ENCODE data around the gene HIPK1. TPM values are rescaled to one million over a fixed set of nuclear protein-coding genes. Genes with fewer than 3 reads are reported as not detected.

The HIPK1 gene
- total RNA-seq, 3 donors from 2014 or later (not counting 1 experiment from before 2014, with no cell fraction given) = 238 to 283 (median 261) TPM

GRCh38 chr1:113993072-113993471 lies 63.9 kb downstream of the HIPK1 start:
- Mint-ChIP-seq H3K4me1 (no peaks in the 10 kb centered on the region), H3K9me3 (peaks cover 5 to 14% of the 10 kb centered on the region in 2 donors), H3K36me3 (peaks cover 20% of the 10 kb centered on the region), H3K27me3 (ENCODE audit: low read depth in 2 of 2) (peaks cover 0 to 2% of the 10 kb centered on the region in 2 donors), H3K27ac (no peak overlapping the region), H3K4me3 (no peak overlapping the region)
- intact Hi-C loops (cut with micrococcal nuclease) = no loop called here
- Histone ChIP-seq H3K4me1 (ENCODE audit: control insufficient read depth, insufficient read depth, low read length) (no peaks in the 10 kb centered on the region), H3K36me3 (ENCODE audit: control insufficient read depth, insufficient read depth, low read length) (no peaks in the 10 kb centered on the region), H3K27me3 (ENCODE audit: control insufficient read depth, insufficient read depth, low read length) (no peaks in the 10 kb centered on the region), H3K27ac (ENCODE audit: low read length) (no peak overlapping the region), H3K9me3 (ENCODE audit: control insufficient read depth, insufficient read depth, low read length) (peaks cover 17% of the 10 kb centered on the region), H3K4me3 (ENCODE audit: low read length) (no peak overlapping the region)
- ATAC-seq (no peak), DNase-seq (no peak)
- 90% methylated on average over 5 of the region's 5 CpGs for WGBS (ENCODE audit: insufficient coverage)
- TF ChIP-seq, protein P1, sequence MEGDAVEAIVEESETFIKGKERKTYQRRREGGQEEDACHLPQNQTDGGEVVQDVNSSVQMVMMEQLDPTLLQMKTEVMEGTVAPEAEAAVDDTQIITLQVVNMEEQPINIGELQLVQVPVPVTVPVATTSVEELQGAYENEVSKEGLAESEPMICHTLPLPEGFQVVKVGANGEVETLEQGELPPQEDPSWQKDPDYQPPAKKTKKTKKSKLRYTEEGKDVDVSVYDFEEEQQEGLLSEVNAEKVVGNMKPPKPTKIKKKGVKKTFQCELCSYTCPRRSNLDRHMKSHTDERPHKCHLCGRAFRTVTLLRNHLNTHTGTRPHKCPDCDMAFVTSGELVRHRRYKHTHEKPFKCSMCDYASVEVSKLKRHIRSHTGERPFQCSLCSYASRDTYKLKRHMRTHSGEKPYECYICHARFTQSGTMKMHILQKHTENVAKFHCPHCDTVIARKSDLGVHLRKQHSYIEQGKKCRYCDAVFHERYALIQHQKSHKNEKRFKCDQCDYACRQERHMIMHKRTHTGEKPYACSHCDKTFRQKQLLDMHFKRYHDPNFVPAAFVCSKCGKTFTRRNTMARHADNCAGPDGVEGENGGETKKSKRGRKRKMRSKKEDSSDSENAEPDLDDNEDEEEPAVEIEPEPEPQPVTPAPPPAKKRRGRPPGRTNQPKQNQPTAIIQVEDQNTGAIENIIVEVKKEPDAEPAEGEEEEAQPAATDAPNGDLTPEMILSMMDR (IDR thresholded peaks at IDR 0.05) = no peak

GRCh38 chr1:113993766-113994165 lies 64.6 kb downstream of the HIPK1 start:
- Histone ChIP-seq H3K27me3 (ENCODE audit: control insufficient read depth, insufficient read depth, low read length) (no peaks in the 10 kb centered on the region), H3K4me3 (ENCODE audit: low read length) (no peak overlapping the region), H3K9me3 (ENCODE audit: control insufficient read depth, insufficient read depth, low read length) (peaks cover 17% of the 10 kb centered on the region), H3K27ac (ENCODE audit: low read length) (no peak overlapping the region), H3K4me1 (ENCODE audit: control insufficient read depth, insufficient read depth, low read length) (no peaks in the 10 kb centered on the region), H3K36me3 (ENCODE audit: control insufficient read depth, insufficient read depth, low read length) (no peaks in the 10 kb centered on the region)
- no peaks in the 10 kb centered on the region for H3K4me1 Mint-ChIP-seq
- no peak overlapping the region for H3K4me3 Mint-ChIP-seq
- TF ChIP-seq, protein P1 (IDR thresholded peaks at IDR 0.05) = no peak
- ATAC-seq = no peak
- DNase-seq = no peak
- H3K36me3 Mint-ChIP-seq = peaks cover 20% of the 10 kb centered on the region
- H3K27me3 Mint-ChIP-seq (ENCODE audit: low read depth in 2 of 2) = peaks cover 0 to 2% of the 10 kb centered on the region in 2 donors
- intact Hi-C loops (cut with micrococcal nuclease) = no loop called here
- peaks cover 5 to 14% of the 10 kb centered on the region in 2 donors for H3K9me3 Mint-ChIP-seq
- H3K27ac Mint-ChIP-seq = no peak overlapping the region
- WGBS (ENCODE audit: insufficient coverage) = 86% methylated on average over 2 of the region's 2 CpGs

- Mint-ChIP-seq H3K9me3 (peaks cover 5 to 14% of the 10 kb centered on the region in 2 donors), H3K27me3 (ENCODE audit: low read depth in 2 of 2) (peaks cover 0 to 2% of the 10 kb centered on the region in 2 donors), H3K4me3 (no peak overlapping the region), H3K4me1 (no peaks in the 10 kb centered on the region), H3K36me3 (peaks cover 20% of the 10 kb centered on the region), H3K27ac (no peak overlapping the region)
- Histone ChIP-seq H3K36me3 (ENCODE audit: control insufficient read depth, insufficient read depth, low read length) (no peaks in the 10 kb centered on the region), H3K4me1 (ENCODE audit: control insufficient read depth, insufficient read depth, low read length) (no peaks in the 10 kb centered on the region), H3K27ac (ENCODE audit: low read length) (no peak overlapping the region), H3K4me3 (ENCODE audit: low read length) (no peak overlapping the region), H3K27me3 (ENCODE audit: control insufficient read depth, insufficient read depth, low read length) (no peaks in the 10 kb centered on the region), H3K9me3 (ENCODE audit: control insufficient read depth, insufficient read depth, low read length) (peaks cover 17% of the 10 kb centered on the region)
- no peak for ATAC-seq
- intact Hi-C loops (cut with micrococcal nuclease) = no loop called here
- TF ChIP-seq, protein P1 (IDR thresholded peaks at IDR 0.05) = no peak
- DNase-seq = no peak
- WGBS (ENCODE audit: insufficient coverage) = 100% methylated on average over 2 of the region's 2 CpGs
These were observed 66.3 kb downstream of the HIPK1 start for GRCh38 chr1:113995382-113995781.

DNA sequence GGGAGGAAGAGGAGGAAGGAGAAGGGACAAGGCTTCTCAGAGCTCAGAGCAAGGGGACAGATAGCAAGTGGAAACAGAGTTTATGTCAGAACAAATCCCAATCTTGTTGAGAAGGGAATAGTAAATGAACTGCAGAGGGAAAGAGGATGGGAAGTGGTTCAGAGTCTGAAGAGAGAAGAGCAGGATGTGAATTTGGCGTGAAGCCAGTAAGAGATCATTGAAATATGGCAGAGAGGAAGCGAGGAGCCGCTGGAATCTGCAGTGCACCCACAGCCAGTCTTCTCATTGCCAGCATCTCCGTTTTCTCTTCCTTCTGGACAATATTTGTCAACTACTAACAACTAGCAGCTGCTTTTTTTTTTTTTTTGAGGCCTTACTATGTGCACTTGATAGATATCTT lies 69.2 kb downstream of the HIPK1 start:
- Mint-ChIP-seq H3K4me3 (no peak overlapping the region), H3K27ac (no peak overlapping the region), H3K36me3 (peaks cover 20% of the 10 kb centered on the region), H3K4me1 (peaks cover 0 to 3% of the 10 kb centered on the region in 2 donors), H3K27me3 (ENCODE audit: low read depth in 2 of 2) (no peaks in the 10 kb centered on the region), H3K9me3 (peaks cover 5 to 14% of the 10 kb centered on the region in 2 donors)
- Histone ChIP-seq H3K4me1 (ENCODE audit: control insufficient read depth, insufficient read depth, low read length) (no peaks in the 10 kb centered on the region), H3K27me3 (ENCODE audit: control insufficient read depth, insufficient read depth, low read length) (no peaks in the 10 kb centered on the region), H3K36me3 (ENCODE audit: control insufficient read depth, insufficient read depth, low read length) (no peaks in the 10 kb centered on the region), H3K27ac (ENCODE audit: low read length) (no peak overlapping the region), H3K4me3 (ENCODE audit: low read length) (no peak overlapping the region), H3K9me3 (ENCODE audit: control insufficient read depth, insufficient read depth, low read length) (peaks cover 17% of the 10 kb centered on the region)
- DNase-seq (peak in 1 of 2 donors; percentile 26), ATAC-seq (no peak)
- TF ChIP-seq, protein P1 (IDR thresholded peaks at IDR 0.05) = no peak
- 28% methylated on average over 4 of the region's 4 CpGs for WGBS (ENCODE audit: insufficient coverage)
- intact Hi-C loops (cut with micrococcal nuclease) = no loop called here

Measured in natural killer cell (primary cell).